Duodenal mucosa (tissue), 2 donors: ENCODE results near the gene CNTN1.

Experiments
- H3K27ac ChIP-seq: one replicate; pipeline ENCODE4 v1.7.0; 2013; ENCODE audit warnings: low read depth, low read length
- H3K27me3 ChIP-seq, 2 donors: one replicate each; pipeline ENCODE4 v1.7.0; 2013; ENCODE audit warnings: low read length in 2 of 2, control low read depth in 1 of 2; ENCODE audit not compliant: insufficient read depth in 2 of 2, control insufficient read depth in 1 of 2
- H3K36me3 ChIP-seq, 2 donors: one replicate each; pipeline ENCODE4 v1.7.0; 2013; ENCODE audit warnings: low read length in 2 of 2, control low read depth in 1 of 2; ENCODE audit not compliant: insufficient read depth in 2 of 2, control insufficient read depth in 1 of 2
- H3K4me1 ChIP-seq, 2 donors: one replicate each; pipeline ENCODE4 v1.7.0; 2013; ENCODE audit warnings: low read length in 2 of 2, control low read depth in 1 of 2; ENCODE audit not compliant: insufficient read depth in 2 of 2, control insufficient read depth in 1 of 2
- H3K4me3 ChIP-seq, 2 donors: one replicate each; pipeline ENCODE4 v1.7.0; 2013; ENCODE audit warnings: low read length in 2 of 2, low read depth in 1 of 2
- H3K9ac ChIP-seq, 2 donors: one replicate each; pipeline ENCODE4 v1.7.0; 2013; ENCODE audit warnings: low read length in 2 of 2, low read depth in 1 of 2
- H3K9me3 ChIP-seq, 2 donors: one replicate each; pipeline ENCODE4 v1.7.0; 2013; ENCODE audit warnings: low read length in 2 of 2, control low read depth in 1 of 2; ENCODE audit not compliant: control insufficient read depth in 1 of 2

Gene CNTN1

GRCh38 chr12:40752011-40752410, 59.8 kb downstream of the CNTN1 start:
- Histone ChIP-seq H3K27me3 (no peaks in the 10 kb centered on the region), H3K4me1 (no peaks in the 10 kb centered on the region), H3K36me3 (no peaks in the 10 kb centered on the region), H3K9me3 (no peaks in the 10 kb centered on the region), H3K4me3 (no peak overlapping the region), H3K9ac (no peak overlapping the region), H3K27ac (no peak overlapping the region)

GRCh38 chr12:40760821-40761220, 68.6 kb downstream of the CNTN1 start:
- Histone ChIP-seq H3K9me3 (no peaks in the 10 kb centered on the region), H3K36me3 (no peaks in the 10 kb centered on the region), H3K4me1 (no peaks in the 10 kb centered on the region), H3K27me3 (no peaks in the 10 kb centered on the region), H3K9ac (no peak overlapping the region), H3K27ac (no peak overlapping the region), H3K4me3 (no peak overlapping the region)

GRCh38 chr12:40762072-40762471, 69.8 kb downstream of the CNTN1 start:
- Histone ChIP-seq H3K4me3 (no peak overlapping the region), H3K27me3 (no peaks in the 10 kb centered on the region), H3K9ac (no peak overlapping the region)

GRCh38 chr12:40768125-40768864, 76.1 kb downstream of the CNTN1 start:
- Histone ChIP-seq H3K27ac (no peak overlapping the region), H3K27me3 (no peaks in the 10 kb centered on the region), H3K9me3 (no peaks in the 10 kb centered on the region), H3K36me3 (no peaks in the 10 kb centered on the region), H3K9ac (no peak overlapping the region), H3K4me3 (no peak overlapping the region), H3K4me1 (no peaks in the 10 kb centered on the region)

More at GRCh38 chr12:40762072-40762471, 69.8 kb downstream of the CNTN1 start:
- no peaks in the 10 kb centered on the region for H3K4me1 ChIP-seq
- H3K27ac ChIP-seq: no peak overlapping the region
- H3K36me3 ChIP-seq: no peaks in the 10 kb centered on the region
- no peaks in the 10 kb centered on the region for H3K9me3 ChIP-seq

- Histone ChIP-seq H3K36me3 (no peaks in the 10 kb centered on the region), H3K27me3 (no peaks in the 10 kb centered on the region), H3K4me3 (no peak overlapping the region), H3K27ac (no peak overlapping the region), H3K4me1 (no peaks in the 10 kb centered on the region), H3K9me3 (no peaks in the 10 kb centered on the region), H3K9ac (no peak overlapping the region)
Measured at GRCh38 chr12:40769846-40770245, 77.6 kb downstream of the CNTN1 start.

- Histone ChIP-seq H3K4me3 (no peak overlapping the region), H3K36me3 (no peaks in the 10 kb centered on the region), H3K9ac (no peak overlapping the region), H3K27me3 (no peaks in the 10 kb centered on the region), H3K27ac (no peak overlapping the region), H3K4me1 (no peaks in the 10 kb centered on the region), H3K9me3 (no peaks in the 10 kb centered on the region)
Measured at GRCh38 chr12:40770781-40771180, 78.5 kb downstream of the CNTN1 start.

GRCh38 chr12:40775661-40776060, 83.4 kb downstream of the CNTN1 start:
- H3K36me3 ChIP-seq: no peaks in the 10 kb centered on the region
- no peaks in the 10 kb centered on the region for H3K4me1 ChIP-seq
- no peak overlapping the region for H3K27ac ChIP-seq
- no peak overlapping the region for H3K9ac ChIP-seq
- H3K9me3 ChIP-seq: no peaks in the 10 kb centered on the region
- H3K27me3 ChIP-seq: no peaks in the 10 kb centered on the region
- H3K4me3 ChIP-seq: no peak overlapping the region

- Histone ChIP-seq H3K36me3 (no peaks in the 10 kb centered on the region), H3K9ac (no peak overlapping the region), H3K4me1 (no peaks in the 10 kb centered on the region), H3K27ac (no peak overlapping the region), H3K27me3 (no peaks in the 10 kb centered on the region), H3K4me3 (no peak overlapping the region), H3K9me3 (no peaks in the 10 kb centered on the region)
Measured at GRCh38 chr12:40784102-40784501, 91.9 kb downstream of the CNTN1 start.

GRCh38 chr12:40788276-40788675, 96.0 kb downstream of the CNTN1 start:
- H3K4me1 ChIP-seq: no peaks in the 10 kb centered on the region

GRCh38 chr12:40792792-40793386, 100.7 kb downstream of the CNTN1 start:
- no peaks in the 10 kb centered on the region for H3K4me1 ChIP-seq
- H3K36me3 ChIP-seq: no peaks in the 10 kb centered on the region
- no peak overlapping the region for H3K9ac ChIP-seq
- H3K27ac ChIP-seq: no peak overlapping the region
- H3K9me3 ChIP-seq: no peaks in the 10 kb centered on the region
- no peak overlapping the region for H3K4me3 ChIP-seq
- H3K27me3 ChIP-seq: no peaks in the 10 kb centered on the region

More at GRCh38 chr12:40788276-40788675, 96.0 kb downstream of the CNTN1 start:
- Histone ChIP-seq H3K27ac (no peak overlapping the region), H3K36me3 (no peaks in the 10 kb centered on the region), H3K9me3 (no peaks in the 10 kb centered on the region), H3K4me3 (no peak overlapping the region), H3K27me3 (no peaks in the 10 kb centered on the region), H3K9ac (no peak overlapping the region)
